ENCODE data around the gene ARSG. TPM values are rescaled to one million over a fixed set of nuclear protein-coding genes. Genes with fewer than 3 reads are reported as not detected.
A peak's percentile ranks its signal among the peaks of the same experiment; 100 is the strongest.

ARSG gene
- polyA plus RNA-seq, 3 donors from 2014 or later: 15.0 to 18.7 (median 15.3) TPM

GRCh38 chr17:68379692-68380677 is 88.7 kb downstream of the ARSG start:
- no peak overlapping the region for H3K4me3 Mint-ChIP-seq
- no peaks in the 10 kb centered on the region for H3K27me3 Mint-ChIP-seq (ENCODE audit: low read depth in 3 of 3)
- H3K27ac Mint-ChIP-seq: peak overlapping the region in 4 of 6 donors; percentile 8 to 47 (median 30)
- peaks cover 19 to 29% of the 10 kb centered on the region in 2 donors for H3K4me1 Mint-ChIP-seq
- H3K9me3 Mint-ChIP-seq: no peaks in the 10 kb centered on the region
- no peak for DNase-seq
- H3K36me3 Mint-ChIP-seq: peaks cover 16 to 20% (median 16%) of the 10 kb centered on the region in 3 donors

GRCh38 chr17:68381076-68381900 is 90.0 kb downstream of the ARSG start:
- Mint-ChIP-seq H3K4me3 (no peak overlapping the region), H3K27me3 (ENCODE audit: low read depth in 3 of 3) (no peaks in the 10 kb centered on the region), H3K27ac (peak overlapping the region in 2 of 6 donors; percentile 22 to 45), H3K4me1 (peaks cover 20 to 30% of the 10 kb centered on the region in 2 donors), H3K9me3 (no peaks in the 10 kb centered on the region), H3K36me3 (peaks cover 12 to 16% (median 16%) of the 10 kb centered on the region in 3 donors)
- DNase-seq: no peak

DNA sequence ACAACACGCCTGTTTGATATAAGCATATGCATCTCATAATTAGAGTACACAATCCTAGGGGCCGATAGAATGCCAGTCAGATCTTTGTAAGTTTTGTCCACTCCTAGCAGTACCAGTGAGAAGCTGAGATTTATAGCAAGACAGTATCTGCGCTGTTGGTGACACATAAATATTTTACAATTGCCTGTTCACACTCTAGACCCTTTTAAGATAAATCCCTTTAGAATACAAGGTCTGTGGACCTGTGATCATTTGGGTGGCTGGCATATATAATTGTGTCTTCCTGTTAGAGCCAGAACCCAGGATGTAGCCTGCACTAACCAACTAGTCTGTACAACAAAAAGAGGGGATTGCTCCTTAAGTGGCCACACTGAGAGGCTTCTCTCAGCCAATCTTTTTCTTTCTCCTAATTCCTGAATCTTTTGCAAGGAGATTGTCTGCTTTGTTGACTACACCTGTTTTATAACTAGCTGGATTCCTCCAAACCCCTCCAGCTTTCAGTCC is 91.3 kb downstream of the ARSG start:
- no peak for DNase-seq
- Mint-ChIP-seq H3K27ac (no peak overlapping the region), H3K36me3 (peaks cover 12 to 16% (median 16%) of the 10 kb centered on the region in 3 donors), H3K9me3 (no peaks in the 10 kb centered on the region), H3K4me1 (peaks cover 20 to 34% of the 10 kb centered on the region in 2 donors), H3K27me3 (ENCODE audit: low read depth in 3 of 3) (peaks cover 0 to 3% (median 0%) of the 10 kb centered on the region in 3 donors), H3K4me3 (peak overlapping the region in 1 of 5 donors; percentile 12)

GRCh38 chr17:68383120-68383442 is 91.8 kb downstream of the ARSG start:
- Mint-ChIP-seq H3K27ac (peak overlapping the region in 4 of 6 donors; percentile 12 to 73 (median 60)), H3K27me3 (ENCODE audit: low read depth in 3 of 3) (peaks cover 0 to 4% (median 0%) of the 10 kb centered on the region in 3 donors), H3K9me3 (no peaks in the 10 kb centered on the region), H3K36me3 (peaks cover 12 to 19% (median 18%) of the 10 kb centered on the region in 3 donors), H3K4me3 (peak overlapping the region in 2 of 5 donors; percentile 75 to 77), H3K4me1 (peaks cover 20 to 37% of the 10 kb centered on the region in 2 donors)
- no peak for DNase-seq

DNA sequence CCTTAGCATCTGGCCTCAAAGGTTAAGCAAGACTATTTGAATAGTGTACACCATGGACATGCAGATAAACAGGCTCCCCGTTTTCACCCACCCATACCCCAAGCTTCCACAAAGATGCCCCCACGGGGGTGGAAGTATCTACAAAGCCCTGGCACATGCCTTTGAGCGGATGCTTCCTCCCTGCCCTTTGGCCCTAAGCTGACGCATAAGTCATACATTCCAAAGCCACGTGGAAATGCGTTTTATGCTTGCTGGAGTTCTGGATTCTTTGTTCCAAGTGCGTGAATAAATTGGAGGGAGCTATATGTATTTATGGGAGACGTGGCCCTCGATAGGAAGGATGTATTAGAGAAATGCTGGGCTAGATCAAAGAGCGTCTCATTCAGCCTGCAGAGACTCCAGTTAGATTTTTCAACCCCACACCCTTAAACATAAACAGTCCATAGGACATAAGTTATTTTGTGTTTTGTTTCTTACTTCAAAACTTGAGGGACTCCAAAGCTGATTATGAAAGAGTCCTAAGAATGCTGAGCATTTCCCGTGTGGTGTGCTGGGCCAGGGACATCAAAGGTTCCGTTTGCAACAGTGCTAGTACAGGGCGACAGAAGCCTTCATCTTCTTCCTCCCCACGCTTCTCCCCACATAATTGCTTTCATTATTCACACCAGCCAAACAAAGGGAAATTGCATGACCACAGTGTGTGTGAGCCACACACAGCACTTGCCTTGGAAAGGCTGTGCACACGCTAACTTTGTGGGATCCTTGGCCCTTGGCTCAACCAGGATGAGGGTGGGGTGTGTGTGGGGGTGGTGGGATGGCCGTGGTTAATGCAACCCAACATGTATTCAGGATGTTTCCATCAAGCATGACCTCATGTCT is 92.4 kb downstream of the ARSG start:
- Mint-ChIP-seq H3K36me3 (peaks cover 12 to 19% (median 18%) of the 10 kb centered on the region in 3 donors), H3K9me3 (no peaks in the 10 kb centered on the region), H3K4me3 (peak overlapping the region; percentile 59 to 77 (median 75)), H3K27ac (peak overlapping the region; percentile 56 to 79 (median 74)), H3K27me3 (ENCODE audit: low read depth in 3 of 3) (peaks cover 0 to 4% (median 0%) of the 10 kb centered on the region in 3 donors), H3K4me1 (peaks cover 20 to 37% of the 10 kb centered on the region in 2 donors)
- DNase-seq: peak; percentile 30 to 43 (median 36)

- Mint-ChIP-seq H3K9me3 (no peaks in the 10 kb centered on the region), H3K36me3 (peaks cover 12 to 20% (median 19%) of the 10 kb centered on the region in 3 donors), H3K4me1 (peaks cover 23 to 37% of the 10 kb centered on the region in 2 donors), H3K27ac (peak overlapping the region; percentile 56 to 79 (median 73)), H3K27me3 (ENCODE audit: low read depth in 3 of 3) (peaks cover 0 to 4% (median 0%) of the 10 kb centered on the region in 3 donors), H3K4me3 (peak overlapping the region; percentile 59 to 77 (median 75))
- DNase-seq: no peak
Measured at GRCh38 chr17:68384471-68384870, 93.2 kb downstream of the ARSG start.

DNA sequence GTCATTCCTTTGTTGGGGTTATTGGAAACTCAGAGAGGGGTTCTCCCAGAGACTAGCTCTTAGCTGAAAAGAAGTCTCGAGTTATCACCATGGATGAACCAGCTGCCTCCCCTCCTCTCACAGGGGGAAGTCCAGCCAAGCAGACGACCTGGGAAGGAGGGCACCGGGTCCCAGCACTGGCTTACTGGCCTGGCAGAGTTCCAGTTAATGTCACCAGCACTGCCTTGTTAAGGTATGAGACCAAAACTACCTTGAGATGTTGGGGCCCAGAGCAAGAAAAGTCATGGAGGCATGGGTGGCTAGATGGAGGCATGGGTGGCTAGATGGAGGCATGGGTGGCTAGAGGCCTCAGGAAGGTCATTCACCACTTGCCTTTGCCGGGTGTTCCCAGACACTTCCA is 93.6 kb downstream of the ARSG start:
- no peak for DNase-seq
- peaks cover 0 to 4% (median 0%) of the 10 kb centered on the region in 3 donors for H3K27me3 Mint-ChIP-seq (ENCODE audit: low read depth in 3 of 3)
- no peak overlapping the region for H3K4me3 Mint-ChIP-seq
- peaks cover 10 to 18% (median 17%) of the 10 kb centered on the region in 3 donors for H3K36me3 Mint-ChIP-seq
- H3K4me1 Mint-ChIP-seq: peaks cover 26 to 37% of the 10 kb centered on the region in 2 donors
- H3K9me3 Mint-ChIP-seq: no peaks in the 10 kb centered on the region
- H3K27ac Mint-ChIP-seq: peak overlapping the region in 4 of 6 donors; percentile 24 to 74 (median 60)

DNA sequence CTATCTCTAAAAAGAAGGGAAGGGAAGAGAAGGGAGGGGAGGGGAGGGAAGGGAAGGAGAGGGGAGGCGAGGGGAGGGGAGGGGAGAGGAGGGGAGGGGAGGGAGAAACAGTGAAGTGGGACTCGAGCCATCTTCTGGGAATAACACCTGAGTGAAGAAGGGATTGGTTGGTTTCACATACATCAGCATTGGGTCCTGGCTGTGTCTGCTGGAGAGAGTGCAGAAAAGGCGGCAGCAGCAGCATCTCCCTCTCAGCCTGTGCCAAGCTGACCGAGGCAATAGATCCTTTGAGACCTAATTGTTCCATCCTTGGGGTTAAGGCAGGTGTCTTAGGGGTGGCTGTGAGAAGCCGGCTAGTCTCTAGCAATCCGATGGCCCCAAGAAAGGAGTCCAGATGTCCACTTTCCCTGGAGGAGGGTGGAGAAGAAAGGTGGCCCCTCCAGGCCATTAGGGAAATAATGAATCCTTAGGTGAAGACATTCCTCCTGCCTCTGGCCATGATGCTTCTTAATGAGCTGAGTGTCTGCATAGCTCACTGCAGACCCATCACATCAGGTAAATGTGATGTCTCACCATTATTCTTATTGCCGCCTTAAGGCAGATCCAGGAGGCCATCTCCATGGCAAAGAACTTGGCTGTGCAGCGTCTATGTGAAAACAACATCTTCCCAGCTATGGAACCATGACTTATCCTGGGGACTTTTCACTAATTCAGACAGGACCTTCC is 94.4 kb downstream of the ARSG start:
- Mint-ChIP-seq H3K27ac (peak overlapping the region in 2 of 6 donors; percentile 24 to 25), H3K36me3 (peaks cover 9 to 14% (median 13%) of the 10 kb centered on the region in 3 donors), H3K4me3 (no peak overlapping the region), H3K9me3 (no peaks in the 10 kb centered on the region), H3K4me1 (peaks cover 28 to 37% of the 10 kb centered on the region in 2 donors), H3K27me3 (ENCODE audit: low read depth in 3 of 3) (peaks cover 0 to 4% (median 0%) of the 10 kb centered on the region in 3 donors)
- no peak for DNase-seq

DNA sequence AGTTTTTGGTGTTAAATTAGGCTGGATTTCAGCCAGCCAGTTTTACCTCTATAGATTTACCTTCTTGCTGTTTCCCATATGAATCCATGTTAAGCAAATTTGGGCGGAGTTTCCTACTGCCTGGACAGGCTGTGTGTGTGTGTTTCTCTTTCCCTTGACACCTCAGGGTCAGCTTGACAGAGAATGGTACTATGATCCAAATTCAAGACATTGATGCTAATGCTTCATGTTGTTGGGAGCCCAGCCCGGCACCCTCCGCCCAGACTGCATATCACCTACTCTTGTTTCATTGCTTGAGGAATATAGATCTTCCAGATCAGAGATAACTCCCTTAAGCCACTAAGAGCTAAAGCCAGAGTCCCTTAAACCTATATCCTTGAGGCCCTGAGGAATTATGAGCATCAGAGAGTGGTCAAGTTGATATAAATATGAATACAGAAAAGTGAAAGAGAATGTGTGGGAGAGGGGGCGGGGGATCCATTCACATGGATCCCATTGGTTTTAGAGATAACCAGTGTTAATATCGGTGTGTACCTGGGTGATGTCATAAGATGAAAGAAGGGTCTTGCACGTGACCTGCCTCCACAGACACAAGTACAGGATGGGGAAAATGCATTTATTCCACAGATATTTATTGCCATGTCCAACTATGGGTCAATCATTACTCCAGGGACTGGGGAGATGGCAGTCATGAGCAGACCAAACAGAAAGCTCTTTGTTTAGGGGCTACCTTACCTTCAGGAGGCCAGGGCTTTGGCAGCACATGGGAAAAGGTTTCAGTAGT is 96.3 kb downstream of the ARSG start:
- DNase-seq: no peak
- Mint-ChIP-seq H3K27me3 (ENCODE audit: low read depth in 3 of 3) (peaks cover 0 to 4% (median 0%) of the 10 kb centered on the region in 3 donors), H3K4me1 (peaks cover 26 to 32% of the 10 kb centered on the region in 2 donors), H3K4me3 (no peak overlapping the region), H3K27ac (peak overlapping the region in 3 of 6 donors; percentile 14 to 50 (median 24)), H3K9me3 (no peaks in the 10 kb centered on the region), H3K36me3 (peaks cover 9 to 14% (median 10%) of the 10 kb centered on the region in 3 donors)

GRCh38 chr17:68389041-68389440 is 97.7 kb downstream of the ARSG start:
- H3K27me3 Mint-ChIP-seq (ENCODE audit: low read depth in 3 of 3): peaks cover 0 to 4% (median 0%) of the 10 kb centered on the region in 3 donors
- H3K4me1 Mint-ChIP-seq: peaks cover 17 to 18% of the 10 kb centered on the region in 2 donors
- H3K4me3 Mint-ChIP-seq: no peak overlapping the region
- peak overlapping the region in 1 of 6 donors; percentile 33 for H3K27ac Mint-ChIP-seq
- H3K9me3 Mint-ChIP-seq: no peaks in the 10 kb centered on the region
- DNase-seq: no peak
- H3K36me3 Mint-ChIP-seq: peaks cover 9 to 14% (median 10%) of the 10 kb centered on the region in 3 donors

- Mint-ChIP-seq H3K27me3 (ENCODE audit: low read depth in 3 of 3) (peaks cover 0 to 4% (median 0%) of the 10 kb centered on the region in 3 donors), H3K9me3 (peaks cover 0 to 6% (median 2%) of the 10 kb centered on the region in 6 donors), H3K4me1 (peaks cover 7 to 8% of the 10 kb centered on the region in 2 donors), H3K36me3 (peaks cover 16 to 22% (median 16%) of the 10 kb centered on the region in 3 donors), H3K27ac (no peak overlapping the region), H3K4me3 (no peak overlapping the region)
- no peak for DNase-seq
Measured at GRCh38 chr17:68390888-68391545, 99.7 kb downstream of the ARSG start.

Measured in immature natural killer cell (primary cell).